GM18505 (cell line): ENCODE results near the gene SLC35B2.

Source experiments
- ATAC-seq: cut with Tn5 transposase; IDR thresholded peaks from one replicate; pipeline ENCODE4 v1.9.1; 2021; ENCODE audit not compliant: unreplicated experiment
- POLR2A ChIP-seq: IDR thresholded peaks from 4 replicates; pipeline ENCODE4 v1.6.1; 2011; ENCODE audit warnings: borderline replicate concordance; ENCODE audit not compliant: insufficient read depth, insufficient read length; ENCODE audit errors: extremely low read depth

Gene SLC35B2

GRCh38 chr6:44250067-44250717, 7.1 kb downstream of the SLC35B2 start:
- no peak for TF ChIP-seq POLR2A
- no peak for ATAC-seq

GRCh38 chr6:44249082-44249748, 8.1 kb downstream of the SLC35B2 start:
- ATAC-seq, result no peak
- TF ChIP-seq POLR2A, result peak; percentile 17

- no peak for ATAC-seq
- no peak for TF ChIP-seq POLR2A
Observed at GRCh38 chr6:44248579-44248978, 8.7 kb downstream of the SLC35B2 start.

- TF ChIP-seq POLR2A, result no peak
Observed at GRCh38 chr6:44247338-44248302, 9.7 kb downstream of the SLC35B2 start.

GRCh38 chr6:44246663-44247337, 10.5 kb downstream of the SLC35B2 start, which contains the start of gene HSP90AB1:
TSS of gene HSP90AB1 (plus strand) at chr6:44247101. CDS start at chr6:44248630, 1,529 bp downstream.
- ATAC-seq, result peak; percentile 63
- TF ChIP-seq POLR2A, result peak; percentile 100

More at GRCh38 chr6:44247338-44248302, 9.7 kb downstream of the SLC35B2 start:
- ATAC-seq, result peak; percentile 28

- ATAC-seq, result peak; percentile 50
- TF ChIP-seq POLR2A, result peak; percentile 38
Observed at GRCh38 chr6:44245912-44246662, 11.2 kb downstream of the SLC35B2 start.

- ATAC-seq, result no peak
- no peak for TF ChIP-seq POLR2A
Observed at GRCh38 chr6:44245391-44245911, 11.9 kb downstream of the SLC35B2 start.

GRCh38 chr6:44243345-44243744, 14.0 kb downstream of the SLC35B2 start:
- no peak for TF ChIP-seq POLR2A
- no peak for ATAC-seq

GRCh38 chr6:44238687-44239350, 18.5 kb downstream of the SLC35B2 start:
- TF ChIP-seq POLR2A, result no peak
- no peak for ATAC-seq

GRCh38 chr6:44237813-44238433, 19.4 kb downstream of the SLC35B2 start:
- peak; percentile 73 for ATAC-seq
- no peak for TF ChIP-seq POLR2A
